IPS-18c (cell line): ENCODE measurements around the gene KAZN.

Source experiments
- H3K4me3 ChIP-seq: 2 replicates; pipeline ENCODE4 v1.7.0; 2013; ENCODE audit warnings: low read depth, mild to moderate bottlenecking, low read length, moderate library complexity; ENCODE audit not compliant: insufficient read depth
- H3K9me3 ChIP-seq: one replicate; pipeline ENCODE4 v1.6.1; 2013; ENCODE audit warnings: mild to moderate bottlenecking, low read length, moderate library complexity; ENCODE audit not compliant: control insufficient read depth, insufficient read depth

The KAZN gene

GRCh38 chr1:14846688-14847087, 248.2 kb downstream of the KAZN start:
- no peak overlapping the region for H3K4me3 ChIP-seq
- H3K9me3 ChIP-seq = peaks cover 1% of the 10 kb centered on the region

GRCh38 chr1:14848203-14848602, 249.7 kb downstream of the KAZN start:
- no peaks in the 10 kb centered on the region for H3K9me3 ChIP-seq
- no peak overlapping the region for H3K4me3 ChIP-seq

GRCh38 chr1:14848625-14849024, 250.1 kb downstream of the KAZN start:
- H3K4me3 ChIP-seq = no peak overlapping the region
- no peaks in the 10 kb centered on the region for H3K9me3 ChIP-seq

- Histone ChIP-seq H3K4me3 (no peak overlapping the region), H3K9me3 (no peaks in the 10 kb centered on the region)
These were observed 250.6 kb downstream of the KAZN start for GRCh38 chr1:14849038-14849437.

- no peak overlapping the region for H3K4me3 ChIP-seq
These were observed 252.1 kb downstream of the KAZN start for GRCh38 chr1:14850563-14850962.

GRCh38 chr1:14851760-14852159, 253.3 kb downstream of the KAZN start:
- H3K4me3 ChIP-seq = no peak overlapping the region
- H3K9me3 ChIP-seq = no peaks in the 10 kb centered on the region

More at GRCh38 chr1:14850563-14850962, 252.1 kb downstream of the KAZN start:
- H3K9me3 ChIP-seq = no peaks in the 10 kb centered on the region

GRCh38 chr1:14852291-14852690, 253.8 kb downstream of the KAZN start:
- H3K9me3 ChIP-seq = no peaks in the 10 kb centered on the region
- no peak overlapping the region for H3K4me3 ChIP-seq

GRCh38 chr1:14853518-14853917, 255.0 kb downstream of the KAZN start:
- no peaks in the 10 kb centered on the region for H3K9me3 ChIP-seq
- H3K4me3 ChIP-seq = no peak overlapping the region

- no peak overlapping the region for H3K4me3 ChIP-seq
- H3K9me3 ChIP-seq = no peaks in the 10 kb centered on the region
These were observed 256.8 kb downstream of the KAZN start for GRCh38 chr1:14855268-14855667.

GRCh38 chr1:14855801-14856200, 257.3 kb downstream of the KAZN start:
- no peak overlapping the region for H3K4me3 ChIP-seq
- no peaks in the 10 kb centered on the region for H3K9me3 ChIP-seq

- Histone ChIP-seq H3K4me3 (no peak overlapping the region), H3K9me3 (no peaks in the 10 kb centered on the region)
These were observed 259.1 kb downstream of the KAZN start for GRCh38 chr1:14857436-14858195.

GRCh38 chr1:14862114-14862771, 263.8 kb downstream of the KAZN start:
- H3K9me3 ChIP-seq = no peaks in the 10 kb centered on the region
- H3K4me3 ChIP-seq = no peak overlapping the region

GRCh38 chr1:14865106-14865505, 266.6 kb downstream of the KAZN start:
- Histone ChIP-seq H3K4me3 (no peak overlapping the region), H3K9me3 (no peaks in the 10 kb centered on the region)

- Histone ChIP-seq H3K9me3 (no peaks in the 10 kb centered on the region), H3K4me3 (no peak overlapping the region)
These were observed 268.6 kb downstream of the KAZN start for GRCh38 chr1:14866911-14867612.

- Histone ChIP-seq H3K9me3 (no peaks in the 10 kb centered on the region), H3K4me3 (no peak overlapping the region)
These were observed 270.7 kb downstream of the KAZN start for GRCh38 chr1:14869187-14869586.

- Histone ChIP-seq H3K4me3 (no peak overlapping the region), H3K9me3 (no peaks in the 10 kb centered on the region)
These were observed 272.9 kb downstream of the KAZN start for GRCh38 chr1:14871218-14871970.

- H3K4me3 ChIP-seq = no peak overlapping the region
- H3K9me3 ChIP-seq = no peaks in the 10 kb centered on the region
These were observed 274.3 kb downstream of the KAZN start for GRCh38 chr1:14872762-14873161.
